H9 (cell line): ENCODE data around the gene MXRA7. TPM values are rescaled to one million over a fixed set of nuclear protein-coding genes. Genes with fewer than 3 reads are reported as not detected.

ENCODE experiments used
- DNase-seq: peaks from one replicate; pipeline ENCODE4 v3.0.0-alpha.2; 2017
- H2AFZ ChIP-seq: one replicate; pipeline ENCODE4 v1.6.1; 2013; ENCODE audit warnings: mild to moderate bottlenecking, low read length, control low read depth, moderate library complexity
- H2AK5ac ChIP-seq: 2 replicates; pipeline ENCODE4 v1.6.1; 2013; ENCODE audit warnings: low read length, control low read depth, mixed read lengths; ENCODE audit not compliant: insufficient read length
- H2BK120ac ChIP-seq: one replicate; pipeline ENCODE4 v1.6.1; 2013; ENCODE audit warnings: low read depth, mild to moderate bottlenecking, low read length, control low read depth, inconsistent platforms; ENCODE audit not compliant: poor library complexity, severe bottlenecking
- H2BK12ac ChIP-seq: 2 replicates; pipeline ENCODE4 v1.6.1; 2013; ENCODE audit warnings: low read length, control low read depth, mixed read lengths, low read depth; ENCODE audit not compliant: insufficient read length
- H2BK15ac ChIP-seq: 2 replicates; pipeline ENCODE4 v1.6.1; 2013; ENCODE audit warnings: low read depth, low read length, control low read depth
- H2BK20ac ChIP-seq: one replicate; pipeline ENCODE4 v1.6.1; 2013; ENCODE audit warnings: low read depth, mild to moderate bottlenecking, low read length, control low read depth, inconsistent platforms; ENCODE audit not compliant: poor library complexity, severe bottlenecking
- H2BK5ac ChIP-seq: 2 replicates; pipeline ENCODE4 v1.6.1; 2013; ENCODE audit warnings: low read length, control low read depth, mixed read lengths; ENCODE audit not compliant: insufficient read length
- H3K14ac ChIP-seq: 2 replicates; pipeline ENCODE4 v1.6.1; 2013; ENCODE audit warnings: low read length, control low read depth; ENCODE audit not compliant: insufficient read depth
- H3K18ac ChIP-seq: 2 replicates; pipeline ENCODE4 v1.6.1; 2013; ENCODE audit warnings: low read depth, mild to moderate bottlenecking, mixed read lengths, low read length, control low read depth; ENCODE audit not compliant: insufficient read length
- H3K23ac ChIP-seq: 2 replicates; pipeline ENCODE4 v1.6.1; 2013; ENCODE audit warnings: low read length, control low read depth, mixed read lengths, low read depth; ENCODE audit not compliant: insufficient read length
- H3K23me2 ChIP-seq: 2 replicates; pipeline ENCODE4 v1.6.1; 2013; ENCODE audit warnings: low read depth, mild to moderate bottlenecking, mixed read lengths, low read length, control low read depth; ENCODE audit not compliant: insufficient read length, poor library complexity, severe bottlenecking
- H3K27ac ChIP-seq: 2 replicates; pipeline ENCODE4 v1.5.1; 2013; ENCODE audit warnings: low read length, control low read depth, mixed read lengths, low read depth; ENCODE audit not compliant: insufficient read length
- H3K27me3 ChIP-seq: 2 replicates; pipeline ENCODE4 v1.6.1; 2013; ENCODE audit warnings: low read length, control low read depth, inconsistent platforms; ENCODE audit not compliant: insufficient read depth
- H3K4ac ChIP-seq: 2 replicates; pipeline ENCODE4 v1.6.1; 2013; ENCODE audit warnings: low read depth, mild to moderate bottlenecking, control low read depth, inconsistent platforms, low read length, moderate library complexity
- H3K4me1 ChIP-seq: 2 replicates; pipeline ENCODE4 v1.6.1; 2013; ENCODE audit warnings: low read length, control low read depth, inconsistent platforms; ENCODE audit not compliant: insufficient read depth
- H3K4me2 ChIP-seq: 2 replicates; pipeline ENCODE4 v1.6.1; 2013; ENCODE audit warnings: low read length, control low read depth, mixed read lengths; ENCODE audit not compliant: insufficient read length, insufficient read depth
- H3K56ac ChIP-seq: 2 replicates; pipeline ENCODE4 v1.6.1; 2013; ENCODE audit warnings: low read depth, mild to moderate bottlenecking, mixed read lengths, low read length, control low read depth; ENCODE audit not compliant: insufficient read length
- H3K79me1 ChIP-seq: 2 replicates; pipeline ENCODE4 v1.6.1; 2013; ENCODE audit warnings: low read depth, mild to moderate bottlenecking, moderate library complexity, low read length, control low read depth, inconsistent platforms; ENCODE audit not compliant: insufficient read depth, poor library complexity, severe bottlenecking
- H3K79me2 ChIP-seq: 2 replicates; pipeline ENCODE4 v1.6.1; 2013; ENCODE audit warnings: low read length, control low read depth, inconsistent platforms; ENCODE audit not compliant: insufficient read depth
- H3K9ac ChIP-seq: 2 replicates; pipeline ENCODE4 v1.6.1; 2013; ENCODE audit warnings: low read length, control low read depth, mixed read lengths; ENCODE audit not compliant: insufficient read length; ENCODE audit errors: extremely low read depth
- H3K9me3 ChIP-seq: one replicate; pipeline ENCODE4 v1.6.1; 2013; ENCODE audit warnings: low read depth, low read length, inconsistent platforms; ENCODE audit not compliant: control insufficient read depth
- H3T11ph ChIP-seq: one replicate; pipeline ENCODE4 v1.6.1; 2013; ENCODE audit warnings: mild to moderate bottlenecking, low read length, control low read depth, inconsistent platforms
- H4K20me1 ChIP-seq: one replicate; pipeline ENCODE4 v1.6.1; 2013; ENCODE audit not compliant: control insufficient read depth, insufficient read length, insufficient read depth
- H4K5ac ChIP-seq: 2 replicates; pipeline ENCODE4 v1.6.1; 2013; ENCODE audit warnings: low read depth, mild to moderate bottlenecking, mixed read lengths, low read length, control low read depth; ENCODE audit not compliant: insufficient read length
- H4K8ac ChIP-seq: replicated peaks from 2 replicates; pipeline ENCODE4 v1.6.1; 2013; ENCODE audit warnings: low read length, control low read depth, mixed read lengths, low read depth; ENCODE audit not compliant: insufficient read length
- H4K91ac ChIP-seq: 2 replicates; pipeline ENCODE4 v1.6.1; 2013; ENCODE audit warnings: low read depth, mild to moderate bottlenecking, moderate library complexity, mixed read lengths, low read length, control low read depth; ENCODE audit not compliant: insufficient read length
- H3K27ac Mint-ChIP-seq, 3 experiments: 2 replicates in 2 of 3; 3 replicates in 1 of 3; pipeline ENCODE4 v1.8.0; 2020 to 2021; ENCODE audit warnings: mixed read lengths in 3 of 3, mild to moderate bottlenecking in 1 of 3, moderate library complexity in 1 of 3
- H3K27me3 Mint-ChIP-seq: 2 replicates; pipeline ENCODE4 v1.8.0; 2021; ENCODE audit warnings: low read depth, mild to moderate bottlenecking, moderate library complexity, mixed read lengths
- H3K36me3 Mint-ChIP-seq, 3 experiments: 2 replicates in 2 of 3; 3 replicates in 1 of 3; pipeline ENCODE4 v1.8.0; 2020 to 2021; ENCODE audit warnings: low read depth in 3 of 3, mixed read lengths in 3 of 3; ENCODE audit not compliant: insufficient read depth in 1 of 3
- H3K4me1 Mint-ChIP-seq, 2 experiments: 2 replicates each; pipeline ENCODE4 v1.8.0; 2020; ENCODE audit warnings: mixed read lengths in 2 of 2
- H3K4me3 Mint-ChIP-seq, 2 experiments: 2 replicates in 1 of 2; 3 replicates in 1 of 2; pipeline ENCODE4 v1.8.0; 2020 to 2021; ENCODE audit warnings: mild to moderate bottlenecking in 2 of 2, mixed read lengths in 2 of 2, moderate library complexity in 1 of 2
- H3K9me3 Mint-ChIP-seq, 2 experiments: 2 replicates in 1 of 2; 3 replicates in 1 of 2; pipeline ENCODE4 v1.8.0; 2020; ENCODE audit warnings: mild to moderate bottlenecking in 2 of 2, mixed read lengths in 2 of 2, moderate library complexity in 1 of 2
- CTCF ChIP-seq: fragments of 200-600 bp; sonication (generic); conservative IDR thresholded peaks from 3 replicates; pipeline ENCODE4 v1.8.0; 2021; ENCODE audit warnings: antibody characterized with exemption, mild to moderate bottlenecking
- WGBS: extraction: QIAGEN DNeasy Blood & Tissue Kit; methylation state at CpG from one replicate; pipeline ENCODE4 v1.1.7; 2013; ENCODE audit warnings: missing lambda C conversion rate, low lambda C conversion rate, mixed read lengths; ENCODE audit not compliant: insufficient read length; ENCODE audit errors: extremely low coverage; 5-methylcytosine and 5-hydroxymethylcytosine counted together
- total RNA-seq: library from RNA; stranded (reverse); gene quantifications from 2 replicates; pipeline ENCODE4 v1.2.1, GENCODE V29; 2021

MXRA7 gene
- total RNA-seq, 1 experiment from 2014 or later, result 28.2 TPM

- H3K23ac ChIP-seq, result no peak overlapping the region
- no peak overlapping the region for H3K4ac ChIP-seq
- H2BK15ac ChIP-seq, result no peak overlapping the region
- H4K8ac ChIP-seq, result no peak overlapping the region
- H3K9ac ChIP-seq, result peak overlapping the region; percentile 80
- Mint-ChIP-seq H3K27me3 (no peaks in the 10 kb centered on the region; the same call in 1 of the 2 replicates), H3K4me1 (peaks cover 18 to 26% of the 10 kb centered on the region in 2 experiments), H3K4me3 (peak overlapping the region; percentile 87 to 92), H3K36me3 (no peaks in the 10 kb centered on the region), H3K27ac (peak overlapping the region in 2 of 3 experiments; percentile 91 to 95; a peak in 3 of 7 replicates), H3K9me3 (no peaks in the 10 kb centered on the region)
- H2AFZ ChIP-seq, result no peak overlapping the region
- H3K14ac ChIP-seq, result no peak overlapping the region; the same call in 1 of the 2 replicates
- no peaks in the 10 kb centered on the region for H3K27me3 ChIP-seq
- H2BK12ac ChIP-seq, result no peak overlapping the region
- no peak overlapping the region for H3K27ac ChIP-seq
- no peak overlapping the region for H4K5ac ChIP-seq
- H2BK120ac ChIP-seq, result no peak overlapping the region
- no peak overlapping the region for H4K91ac ChIP-seq
- no peak for DNase-seq
- peaks cover 2% of the 10 kb centered on the region for H4K20me1 ChIP-seq
- H3K79me2 ChIP-seq, result no peaks in the 10 kb centered on the region
- no peak overlapping the region for H2BK20ac ChIP-seq
- H2BK5ac ChIP-seq, result no peak overlapping the region
- H3T11ph ChIP-seq, result no peak overlapping the region
- no peaks in the 10 kb centered on the region for H3K79me1 ChIP-seq
- H3K4me2 ChIP-seq, result peak overlapping the region; percentile 96
- peaks cover 5% of the 10 kb centered on the region for H3K4me1 ChIP-seq
- H3K18ac ChIP-seq, result no peak overlapping the region
- no peak overlapping the region for H2AK5ac ChIP-seq
- H3K56ac ChIP-seq, result no peak overlapping the region
- no peaks in the 10 kb centered on the region for H3K9me3 ChIP-seq
- no CpG with 5 or more reads among the region's 13 CpGs for WGBS
- peaks cover 4% of the 10 kb centered on the region for H3K23me2 ChIP-seq
- no peak for TF ChIP-seq CTCF
Measured at GRCh38 chr17:76672270-76672851, 38.4 kb downstream of the MXRA7 start.
